Measurements from ENCODE around the gene GOPC. TPM values are rescaled to one million over a fixed set of nuclear protein-coding genes. Genes with fewer than 3 reads are reported as not detected.

Gene GOPC
- total and polyA plus RNA-seq, 2 of the 13 experiments (the other 11 are each of a cell fraction or from before 2014, with no cell fraction given) = 20.9 to 41.5 TPM

DNA sequence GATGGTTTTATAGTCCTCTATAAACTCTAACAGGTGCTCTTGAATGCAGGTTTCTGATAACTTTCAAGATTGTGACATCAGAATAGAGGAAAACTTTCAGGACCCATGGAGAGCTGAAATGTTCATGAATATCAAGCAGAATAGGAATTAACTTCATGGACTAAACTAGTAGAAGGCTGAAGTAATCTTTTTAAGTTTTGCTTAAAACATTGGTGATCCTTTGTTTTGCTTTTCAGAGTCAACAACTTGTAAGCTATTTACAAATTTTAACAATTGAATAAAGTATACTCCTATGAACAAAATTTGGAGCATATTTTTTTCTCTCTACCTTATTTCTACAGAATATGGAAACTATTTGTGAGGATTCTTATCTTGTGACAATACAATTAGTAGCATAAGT is 25.2 kb upstream of the GOPC start:
- intact Hi-C loops (cut with micrococcal nuclease; ENCODE audit: unreplicated experiment) = no loop called here
- Histone ChIP-seq H3K9me3 (ENCODE audit: low read length) (peaks cover 45% of the 10 kb centered on the region), H3K4me2 (ENCODE audit: low read depth, low read length) (no peak overlapping the region), H2AFZ (ENCODE audit: low read length) (no peak overlapping the region), H4K20me1 (ENCODE audit: insufficient read depth, low read length) (no peaks in the 10 kb centered on the region), H3K27ac (ENCODE audit: extremely low read length, insufficient read depth, low read length) (no peak overlapping the region), H3K4me3 (replicated peaks in 1 of 3; ENCODE audit: insufficient read depth in 1 of 3, low read depth in 2 of 3, low read length in 3 of 3) (no peak overlapping the region), H3K27me3 (ENCODE audit: control insufficient read depth in 1 of 2, insufficient read depth in 2 of 2, low read length in 2 of 2) (no peaks in the 10 kb centered on the region), H3K36me3 (replicated peaks in 1 of 2; ENCODE audit: control insufficient read depth in 1 of 2, insufficient read depth in 2 of 2, low read length in 2 of 2) (no peaks in the 10 kb centered on the region), H3K4me1 (ENCODE audit: insufficient read depth, low read length) (peaks cover 9% of the 10 kb centered on the region; the same call in 1 of the 2 replicates), H3K79me2 (ENCODE audit: insufficient read depth, low read length) (no peaks in the 10 kb centered on the region), H3K9ac (ENCODE audit: insufficient read depth, low read depth, low read length) (no peak overlapping the region)
- no peak for ATAC-seq
- DNase-seq (ENCODE audit: low spot score) = no peak
- no TSS peak for BruUV-seq (replicated peaks)
- in situ Hi-C loops (cut with HindIII; ENCODE audit: extremely low pct_ligation_motif_present, low pct_unique_long_range_greater_than_20kb) = no loop called here
- ChIA-PET POLR2A (no interaction called here), CTCF (ENCODE audit: low intra/inter-chr PET ratio, low total read pairs) (no interaction called here)
- TF ChIP-seq, protein P1, sequence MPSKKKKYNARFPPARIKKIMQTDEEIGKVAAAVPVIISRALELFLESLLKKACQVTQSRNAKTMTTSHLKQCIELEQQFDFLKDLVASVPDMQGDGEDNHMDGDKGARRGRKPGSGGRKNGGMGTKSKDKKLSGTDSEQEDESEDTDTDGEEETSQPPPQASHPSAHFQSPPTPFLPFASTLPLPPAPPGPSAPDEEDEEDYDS (CRISPR knock-in tag; IDR thresholded peaks at IDR 0.05) = no peak
- TF ChIP-seq POLR2A (IDR thresholded peaks at IDR 0.05; ENCODE audit: insufficient read depth in 1 of 2, low read depth in 2 of 2, low read length in 2 of 2) (no peak), HNRNPUL1 (IDR thresholded peaks at IDR 0.05; ENCODE audit: low read depth, low read length) (no peak)
- TF ChIP-seq, protein P2, sequence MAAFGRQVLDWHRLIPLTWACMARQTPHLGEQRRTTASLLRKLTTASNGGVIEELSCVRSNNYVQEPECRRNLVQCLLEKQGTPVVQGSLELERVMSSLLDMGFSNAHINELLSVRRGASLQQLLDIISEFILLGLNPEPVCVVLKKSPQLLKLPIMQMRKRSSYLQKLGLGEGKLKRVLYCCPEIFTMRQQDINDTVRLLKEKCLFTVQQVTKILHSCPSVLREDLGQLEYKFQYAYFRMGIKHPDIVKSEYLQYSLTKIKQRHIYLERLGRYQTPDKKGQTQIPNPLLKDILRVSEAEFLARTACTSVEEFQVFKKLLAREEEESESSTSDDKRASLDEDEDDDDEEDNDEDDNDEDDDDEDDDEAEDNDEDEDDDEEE (CRISPR knock-in tag; IDR thresholded peaks at IDR 0.05) = no peak
- FAIRE-seq = no peak

DNA sequence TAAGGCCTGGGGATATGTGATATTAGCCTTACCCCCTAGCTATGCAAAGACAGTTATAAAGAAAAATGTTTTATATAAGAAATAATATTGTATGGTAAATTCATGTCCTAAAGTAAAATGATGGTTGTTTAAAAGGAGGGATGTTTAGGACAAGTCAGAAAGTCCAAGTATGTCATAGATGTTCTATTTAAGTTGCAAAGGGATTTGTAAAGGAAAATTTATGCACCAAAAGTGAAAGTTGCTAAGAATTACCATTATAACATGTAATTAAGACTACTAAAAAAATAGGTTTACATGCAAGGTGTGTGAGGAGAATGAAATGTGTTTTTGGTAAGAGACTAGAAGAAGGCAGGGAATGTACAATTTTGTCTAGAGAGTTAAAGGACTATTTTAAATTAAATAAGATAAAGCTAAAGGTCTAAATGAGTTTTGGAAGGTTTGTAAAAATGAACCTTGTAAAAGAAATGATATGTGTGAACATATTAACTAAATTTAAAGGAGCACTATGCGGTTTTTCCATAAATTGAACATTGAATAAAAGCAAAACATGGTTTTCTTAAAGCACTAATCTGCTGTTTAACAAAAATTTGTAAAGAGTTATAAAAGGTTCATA is 22.7 kb upstream of the GOPC start:
- ChIA-PET CTCF (ENCODE audit: low intra/inter-chr PET ratio, low total read pairs) (no interaction called here), POLR2A (no interaction called here)
- in situ Hi-C loops (cut with HindIII; ENCODE audit: extremely low pct_ligation_motif_present, low pct_unique_long_range_greater_than_20kb) (loop anchor here (25.0 kb wide), 1 partner anchor 663 kb away; no protein-coding TSS in a partner anchor), intact Hi-C loops (cut with micrococcal nuclease; ENCODE audit: unreplicated experiment) (no loop called here)
- Histone ChIP-seq H3K4me3 (replicated peaks in 1 of 3; ENCODE audit: insufficient read depth in 1 of 3, low read depth in 2 of 3, low read length in 3 of 3) (no peak overlapping the region), H3K79me2 (ENCODE audit: insufficient read depth, low read length) (no peaks in the 10 kb centered on the region), H3K36me3 (replicated peaks in 1 of 2; ENCODE audit: control insufficient read depth in 1 of 2, insufficient read depth in 2 of 2, low read length in 2 of 2) (no peaks in the 10 kb centered on the region), H3K27me3 (ENCODE audit: control insufficient read depth in 1 of 2, insufficient read depth in 2 of 2, low read length in 2 of 2) (no peaks in the 10 kb centered on the region), H3K9me3 (ENCODE audit: low read length) (peaks cover 45% of the 10 kb centered on the region), H3K9ac (ENCODE audit: insufficient read depth, low read depth, low read length) (no peak overlapping the region), H2AFZ (ENCODE audit: low read length) (no peak overlapping the region), H3K4me1 (ENCODE audit: insufficient read depth, low read length) (peaks cover 9% of the 10 kb centered on the region; the same call in 1 of the 2 replicates), H4K20me1 (ENCODE audit: insufficient read depth, low read length) (no peaks in the 10 kb centered on the region), H3K27ac (ENCODE audit: extremely low read length, insufficient read depth, low read length) (no peak overlapping the region), H3K4me2 (ENCODE audit: low read depth, low read length) (no peak overlapping the region)
- ATAC-seq = no peak
- 12% methylated on average over 1 of the region's 1 CpG for WGBS (ENCODE audit: low lambda C conversion rate)
- no peak for FAIRE-seq
- no TSS peak for BruUV-seq (replicated peaks)
- no peak for DNase-seq (ENCODE audit: low spot score)
- TF ChIP-seq, protein P3, sequence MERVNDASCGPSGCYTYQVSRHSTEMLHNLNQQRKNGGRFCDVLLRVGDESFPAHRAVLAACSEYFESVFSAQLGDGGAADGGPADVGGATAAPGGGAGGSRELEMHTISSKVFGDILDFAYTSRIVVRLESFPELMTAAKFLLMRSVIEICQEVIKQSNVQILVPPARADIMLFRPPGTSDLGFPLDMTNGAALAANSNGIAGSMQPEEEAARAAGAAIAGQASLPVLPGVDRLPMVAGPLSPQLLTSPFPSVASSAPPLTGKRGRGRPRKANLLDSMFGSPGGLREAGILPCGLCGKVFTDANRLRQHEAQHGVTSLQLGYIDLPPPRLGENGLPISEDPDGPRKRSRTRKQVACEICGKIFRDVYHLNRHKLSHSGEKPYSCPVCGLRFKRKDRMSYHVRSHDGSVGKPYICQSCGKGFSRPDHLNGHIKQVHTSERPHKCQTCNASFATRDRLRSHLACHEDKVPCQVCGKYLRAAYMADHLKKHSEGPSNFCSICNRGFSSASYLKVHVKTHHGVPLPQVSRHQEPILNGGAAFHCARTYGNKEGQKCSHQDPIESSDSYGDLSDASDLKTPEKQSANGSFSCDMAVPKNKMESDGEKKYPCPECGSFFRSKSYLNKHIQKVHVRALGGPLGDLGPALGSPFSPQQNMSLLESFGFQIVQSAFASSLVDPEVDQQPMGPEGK (CRISPR knock-in tag; IDR thresholded peaks at IDR 0.05) = no peak
- TF ChIP-seq ZNF724P (CRISPR knock-in tag; IDR thresholded peaks at IDR 0.05; ENCODE audit: borderline replicate concordance) = peak; percentile 55; the same call in 1 of the 2 replicates
- no peak for TF ChIP-seq ZBTB3 (CRISPR knock-in tag; IDR thresholded peaks at IDR 0.05; ENCODE audit: borderline replicate concordance, low read depth)
- no peak for TF ChIP-seq SMAD9 (CRISPR knock-in tag; IDR thresholded peaks at IDR 0.05)
- TF ChIP-seq, protein P4, sequence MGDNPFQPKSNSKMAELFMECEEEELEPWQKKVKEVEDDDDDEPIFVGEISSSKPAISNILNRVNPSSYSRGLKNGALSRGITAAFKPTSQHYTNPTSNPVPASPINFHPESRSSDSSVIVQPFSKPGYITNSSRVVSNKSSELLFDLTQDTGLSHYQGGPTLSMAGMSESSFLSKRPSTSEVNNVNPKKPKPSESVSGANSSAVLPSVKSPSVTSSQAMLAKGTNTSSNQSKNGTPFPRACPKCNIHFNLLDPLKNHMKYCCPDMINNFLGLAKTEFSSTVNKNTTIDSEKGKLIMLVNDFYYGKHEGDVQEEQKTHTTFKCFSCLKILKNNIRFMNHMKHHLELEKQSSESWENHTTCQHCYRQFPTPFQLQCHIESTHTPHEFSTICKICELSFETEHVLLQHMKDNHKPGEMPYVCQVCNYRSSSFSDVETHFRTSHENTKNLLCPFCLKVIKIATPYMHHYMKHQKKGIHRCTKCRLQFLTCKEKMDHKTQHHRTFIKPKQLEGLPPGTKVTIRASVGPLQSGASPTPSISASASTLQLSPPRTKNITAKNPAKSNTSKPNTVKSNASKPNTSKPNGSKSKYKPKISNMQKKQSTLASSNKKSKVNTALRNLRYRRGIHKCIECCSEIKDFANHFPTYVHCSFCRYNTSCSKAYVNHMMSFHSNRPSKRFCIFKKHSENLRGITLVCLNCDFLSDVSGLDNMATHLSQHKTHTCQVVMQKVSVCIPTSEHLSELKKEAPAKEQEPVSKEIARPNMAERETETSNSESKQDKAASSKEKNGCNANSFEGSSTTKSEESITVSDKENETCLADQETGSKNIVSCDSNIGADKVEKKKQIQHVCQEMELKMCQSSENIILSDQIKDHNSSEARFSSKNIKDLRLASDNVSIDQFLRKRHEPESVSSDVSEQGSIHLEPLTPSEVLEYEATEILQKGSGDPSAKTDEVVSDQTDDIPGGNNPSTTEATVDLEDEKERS (CRISPR knock-in tag; IDR thresholded peaks at IDR 0.05) = peak; percentile 48; the same call in 1 of the 2 replicates
- no peak for TF ChIP-seq KMT2B (CRISPR knock-in tag; IDR thresholded peaks at IDR 0.05)
